Amniotic stem cell (primary cell): ENCODE data around the gene AKAP13.
A peak's percentile ranks its signal among the peaks of the same experiment; 100 is the strongest.
"Not testable (repeated sequence)": the region's sequence is repeated elsewhere in the genome, so short reads cannot be mapped to it uniquely, and the experiment has no call there.

Experiments used
- DNase-seq: peaks from one replicate; lab custom pipeline; 2025; lab: John Stamatoyannopoulos, UW

The AKAP13 gene

GRCh38 chr15:85348048-85348766, 32.2 kb upstream of the AKAP13 start:
- not testable (repeated sequence) for DNase-seq

- not testable (repeated sequence) for DNase-seq
These were observed 31.3 kb upstream of the AKAP13 start for GRCh38 chr15:85349062-85349461.

- DNase-seq = no peak
These were observed 30.0 kb upstream of the AKAP13 start for GRCh38 chr15:85350395-85350794.

GRCh38 chr15:85351501-85351900, 28.9 kb upstream of the AKAP13 start:
- DNase-seq = not testable (repeated sequence)

- DNase-seq = no peak
These were observed 28.4 kb upstream of the AKAP13 start for GRCh38 chr15:85351965-85352364.

- no peak for DNase-seq
These were observed 26.9 kb upstream of the AKAP13 start for GRCh38 chr15:85353516-85353915.

GRCh38 chr15:85354461-85354860, 25.9 kb upstream of the AKAP13 start:
- DNase-seq = peak; percentile 16

- no peak for DNase-seq
These were observed 25.5 kb upstream of the AKAP13 start for GRCh38 chr15:85354948-85355347.

- DNase-seq = no peak
These were observed 24.1 kb upstream of the AKAP13 start for GRCh38 chr15:85356276-85356675.

GRCh38 chr15:85361323-85361722, 19.1 kb upstream of the AKAP13 start:
- DNase-seq = no peak

- DNase-seq = no peak
These were observed 17.8 kb upstream of the AKAP13 start for GRCh38 chr15:85362436-85363081.

- no peak for DNase-seq
These were observed 14.4 kb upstream of the AKAP13 start for GRCh38 chr15:85365980-85366379.

- no peak for DNase-seq
These were observed 12.7 kb upstream of the AKAP13 start for GRCh38 chr15:85367741-85368140.

- DNase-seq = no peak
These were observed 5.6 kb upstream of the AKAP13 start for GRCh38 chr15:85374831-85375230.

GRCh38 chr15:85377269-85377668, 3.1 kb upstream of the AKAP13 start:
- no peak for DNase-seq

GRCh38 chr15:85377986-85378385, 2.4 kb upstream of the AKAP13 start:
- no peak for DNase-seq

- DNase-seq = no peak
These were observed 836 bp upstream of the AKAP13 start for GRCh38 chr15:85379403-85380131.

GRCh38 chr15:85380812-85381642, 624 bp downstream of the AKAP13 start:
- peak; percentile 39 for DNase-seq

GRCh38 chr15:85381850-85382751, 1.7 kb downstream of the AKAP13 start:
- no peak for DNase-seq

- DNase-seq = no peak
These were observed 2.5 kb downstream of the AKAP13 start for GRCh38 chr15:85382942-85383341.
